GM18508 (cell line): Measurements from ENCODE around the gene GRK3.
A peak's percentile ranks its signal among the peaks of the same experiment; 100 is the strongest.

Source experiments
- ATAC-seq: cut with Tn5 transposase; IDR thresholded peaks from one replicate; pipeline ENCODE4 v1.9.1; 2021; ENCODE audit warnings: moderate number of reproducible peaks; ENCODE audit not compliant: insufficient read depth, unreplicated experiment

Gene GRK3

GRCh38 chr22:25748140-25748539, 183.7 kb downstream of the GRK3 start:
- ATAC-seq, result no peak

- no peak for ATAC-seq
Observed at GRCh38 chr22:25748704-25749103, 184.2 kb downstream of the GRK3 start.

GRCh38 chr22:25749420-25750169, 185.1 kb downstream of the GRK3 start:
- ATAC-seq, result peak; percentile 50

GRCh38 chr22:25750569-25751173, 186.2 kb downstream of the GRK3 start:
- no peak for ATAC-seq

GRCh38 chr22:25751174-25751581, 186.7 kb downstream of the GRK3 start:
- ATAC-seq, result no peak

- no peak for ATAC-seq
Observed at GRCh38 chr22:25752615-25753214, 188.2 kb downstream of the GRK3 start.

GRCh38 chr22:25753252-25753651, 188.8 kb downstream of the GRK3 start:
- ATAC-seq, result no peak

- ATAC-seq, result no peak
Observed at GRCh38 chr22:25754527-25755202, 190.2 kb downstream of the GRK3 start.

- ATAC-seq, result no peak
Observed at GRCh38 chr22:25757686-25758085, 193.2 kb downstream of the GRK3 start.

- no peak for ATAC-seq
Observed at GRCh38 chr22:25758316-25758715, 193.8 kb downstream of the GRK3 start.

- ATAC-seq, result no peak
Observed at GRCh38 chr22:25759825-25760231, 195.4 kb downstream of the GRK3 start.

- ATAC-seq, result no peak
Observed at GRCh38 chr22:25760294-25760693, 195.8 kb downstream of the GRK3 start.

- no peak for ATAC-seq
Observed at GRCh38 chr22:25760848-25761595, 196.5 kb downstream of the GRK3 start.

- ATAC-seq, result no peak
Observed at GRCh38 chr22:25762147-25762546, 197.7 kb downstream of the GRK3 start.

GRCh38 chr22:25763239-25763777, 198.8 kb downstream of the GRK3 start:
- ATAC-seq, result no peak

GRCh38 chr22:25764270-25765015, 200.0 kb downstream of the GRK3 start:
- no peak for ATAC-seq

GRCh38 chr22:25765016-25765367, 200.5 kb downstream of the GRK3 start:
- ATAC-seq, result no peak

- no peak for ATAC-seq
Observed at GRCh38 chr22:25765801-25766200, 201.3 kb downstream of the GRK3 start.

- ATAC-seq, result no peak
Observed at GRCh38 chr22:25766418-25766817, 201.9 kb downstream of the GRK3 start.

- ATAC-seq, result no peak
Observed at GRCh38 chr22:25770333-25770732, 205.9 kb downstream of the GRK3 start.
